Measurements from ENCODE around the gene GABRG3. TPM values are rescaled to one million over a fixed set of nuclear protein-coding genes. Genes with fewer than 3 reads are reported as not detected.
A peak's percentile ranks its signal among the peaks of the same experiment; 100 is the strongest.

The GABRG3 gene
- total and polyA plus RNA-seq, 2 donors from 2014 or later: not detected

- no peak for TF ChIP-seq CTCF (IDR thresholded peaks at IDR 0.05; ENCODE audit: borderline replicate concordance, extremely low read depth, insufficient read depth)
- intact Hi-C loops (cut with DNase I): no loop called here
- no peak for FAIRE-seq
- no peak overlapping the region for H3K27ac ChIP-seq (ENCODE audit: low read depth in 2 of 2, low read length in 2 of 2)
- no peaks in the 10 kb centered on the region for H3K9me3 ChIP-seq (ENCODE audit: control insufficient read depth in 2 of 3, insufficient read depth in 1 of 3, low read length in 3 of 3)
- no peaks in the 10 kb centered on the region for H3K36me3 ChIP-seq (ENCODE audit: control insufficient read depth in 2 of 3, insufficient read depth in 3 of 3, low read length in 3 of 3)
- no peak overlapping the region for H3K4me3 ChIP-seq (ENCODE audit: low read length in 3 of 3)
- no peak overlapping the region for H3K9ac ChIP-seq (ENCODE audit: low read length in 3 of 3)
- no peak for DNase-seq
- no peaks in the 10 kb centered on the region for H3K27me3 ChIP-seq (ENCODE audit: control insufficient read depth, insufficient read depth, low read length)
- no peaks in the 10 kb centered on the region for H3K4me1 ChIP-seq (ENCODE audit: control insufficient read depth in 2 of 3, insufficient read depth in 2 of 3, low read depth in 1 of 3, low read length in 3 of 3)
These were observed 443.3 kb downstream of the GABRG3 start for GRCh38 chr15:27414168-27414870.

DNA sequence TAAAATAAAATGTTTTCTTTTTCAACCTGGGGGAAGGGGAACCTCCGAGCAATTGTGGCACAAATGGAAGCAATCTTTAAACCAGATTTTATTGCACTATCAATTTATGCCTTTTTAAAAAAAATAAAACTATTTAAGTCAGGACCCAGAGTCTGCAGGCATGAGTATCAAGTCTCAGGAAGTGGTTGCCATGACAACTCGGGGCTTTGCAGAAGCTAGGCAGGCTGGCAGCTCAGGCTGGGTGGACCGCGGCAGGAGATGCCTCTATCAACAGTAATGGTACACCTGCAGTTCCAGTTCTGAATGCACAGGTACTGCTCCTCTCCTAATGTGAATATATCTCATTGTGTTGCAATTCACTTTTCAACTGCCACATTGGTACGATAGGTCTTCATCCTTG lies 447.7 kb downstream of the GABRG3 start:
- no peaks in the 10 kb centered on the region for H3K9me3 ChIP-seq (ENCODE audit: control insufficient read depth in 2 of 3, insufficient read depth in 1 of 3, low read length in 3 of 3)
- FAIRE-seq (no peak), DNase-seq (peak in 4 of 5 donors; percentile 65 to 86 (median 80))
- no peak for TF ChIP-seq CTCF (IDR thresholded peaks at IDR 0.05; ENCODE audit: borderline replicate concordance, extremely low read depth, insufficient read depth)
- no peaks in the 10 kb centered on the region for H3K36me3 ChIP-seq (ENCODE audit: control insufficient read depth in 2 of 3, insufficient read depth in 3 of 3, low read length in 3 of 3)
- H3K27ac ChIP-seq (ENCODE audit: low read depth in 2 of 2, low read length in 2 of 2): no peak overlapping the region
- H3K27me3 ChIP-seq (ENCODE audit: control insufficient read depth, insufficient read depth, low read length): no peaks in the 10 kb centered on the region
- no peak overlapping the region for H3K9ac ChIP-seq (ENCODE audit: low read length in 3 of 3)
- no peaks in the 10 kb centered on the region for H3K4me1 ChIP-seq (ENCODE audit: control insufficient read depth in 2 of 3, insufficient read depth in 2 of 3, low read depth in 1 of 3, low read length in 3 of 3)
- H3K4me3 ChIP-seq (ENCODE audit: low read length in 3 of 3): no peak overlapping the region
- intact Hi-C loops (cut with DNase I): no loop called here

DNA sequence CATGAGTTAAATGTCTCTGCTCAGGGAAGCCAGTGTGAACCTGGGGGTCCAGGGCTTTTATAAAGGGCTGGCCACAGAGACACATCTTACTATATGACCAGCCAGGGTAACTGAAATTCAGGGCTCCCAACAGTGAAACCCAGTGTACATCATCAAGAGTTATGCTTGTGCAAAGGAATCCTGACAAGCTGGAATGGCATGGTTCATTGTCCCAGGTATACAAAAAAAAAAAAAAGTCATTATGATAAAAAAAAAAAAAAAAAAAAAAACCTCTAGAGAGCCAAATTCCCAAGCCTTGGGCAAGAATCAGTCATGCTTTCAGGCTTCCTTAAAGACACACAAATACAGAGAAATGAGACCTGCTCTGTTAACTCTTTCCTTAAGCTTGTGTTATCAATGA lies 452.0 kb downstream of the GABRG3 start:
- no peak overlapping the region for H3K4me3 ChIP-seq (ENCODE audit: low read length in 3 of 3)
- H3K9me3 ChIP-seq (ENCODE audit: control insufficient read depth in 2 of 3, insufficient read depth in 1 of 3, low read length in 3 of 3): no peaks in the 10 kb centered on the region
- intact Hi-C loops (cut with DNase I): no loop called here
- no peaks in the 10 kb centered on the region for H3K27me3 ChIP-seq (ENCODE audit: control insufficient read depth, insufficient read depth, low read length)
- no peaks in the 10 kb centered on the region for H3K36me3 ChIP-seq (ENCODE audit: control insufficient read depth in 2 of 3, insufficient read depth in 3 of 3, low read length in 3 of 3)
- peak in 2 of 5 donors; percentile 14 to 23 for DNase-seq
- no peak overlapping the region for H3K9ac ChIP-seq (ENCODE audit: low read length in 3 of 3)
- no peaks in the 10 kb centered on the region for H3K4me1 ChIP-seq (ENCODE audit: control insufficient read depth in 2 of 3, insufficient read depth in 2 of 3, low read depth in 1 of 3, low read length in 3 of 3)
- FAIRE-seq: no peak
- H3K27ac ChIP-seq (ENCODE audit: low read depth in 2 of 2, low read length in 2 of 2): no peak overlapping the region
- TF ChIP-seq CTCF (IDR thresholded peaks at IDR 0.05; ENCODE audit: borderline replicate concordance, extremely low read depth, insufficient read depth): no peak
